GM18498 (cell line): ENCODE data around the gene TNS3.
"Not testable (repeated sequence)": the region's sequence is repeated elsewhere in the genome, so short reads cannot be mapped to it uniquely, and the experiment has no call there.

Experiments
- ATAC-seq: cut with Tn5 transposase; IDR thresholded peaks from one replicate; pipeline ENCODE4 v1.9.1; 2021; ENCODE audit warnings: mild to moderate bottlenecking, moderate library complexity; ENCODE audit not compliant: unreplicated experiment

TNS3 gene

DNA sequence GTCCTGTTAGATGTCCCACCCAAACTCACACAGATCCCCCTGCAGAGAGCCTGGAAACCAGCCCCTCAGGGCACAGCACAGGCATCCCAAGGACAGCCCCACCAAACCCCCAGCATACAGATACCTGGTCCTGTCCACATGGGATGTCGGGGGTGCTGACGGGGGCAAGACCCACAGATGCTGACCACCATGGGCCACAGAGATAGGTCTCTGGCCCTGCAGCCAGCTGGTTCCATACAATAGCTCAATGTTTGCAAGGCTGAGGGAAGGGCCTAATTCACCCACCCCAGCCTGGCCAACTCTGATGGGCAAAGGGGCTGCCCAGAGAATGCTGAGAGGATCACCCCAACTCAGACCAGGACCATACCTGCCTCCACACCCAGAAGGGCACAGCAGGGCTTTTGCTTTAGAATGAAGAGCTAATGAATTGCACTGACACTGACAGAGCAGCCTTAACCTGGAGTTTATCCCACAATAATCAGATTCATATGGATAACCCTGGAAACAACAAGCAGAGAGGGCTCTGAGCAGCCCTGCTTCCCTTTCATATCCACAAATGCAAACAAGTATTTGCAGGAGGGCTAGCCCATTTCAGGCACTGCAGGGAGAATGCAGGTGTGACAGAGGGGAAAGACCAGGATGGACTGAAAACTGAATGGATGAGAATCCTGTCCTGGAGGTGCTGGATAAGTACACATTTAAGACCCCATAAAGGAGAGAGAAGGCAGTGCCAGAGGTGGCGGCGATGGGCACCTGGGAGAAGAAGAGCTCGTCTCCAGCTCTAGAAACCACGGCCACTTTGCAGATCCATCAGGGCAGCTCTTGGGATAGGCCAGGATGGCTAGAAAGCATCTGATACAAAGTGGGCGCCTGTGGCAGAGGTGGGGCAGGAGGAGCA, 126.7 kb downstream of the TNS3 start:
- no peak for ATAC-seq

DNA sequence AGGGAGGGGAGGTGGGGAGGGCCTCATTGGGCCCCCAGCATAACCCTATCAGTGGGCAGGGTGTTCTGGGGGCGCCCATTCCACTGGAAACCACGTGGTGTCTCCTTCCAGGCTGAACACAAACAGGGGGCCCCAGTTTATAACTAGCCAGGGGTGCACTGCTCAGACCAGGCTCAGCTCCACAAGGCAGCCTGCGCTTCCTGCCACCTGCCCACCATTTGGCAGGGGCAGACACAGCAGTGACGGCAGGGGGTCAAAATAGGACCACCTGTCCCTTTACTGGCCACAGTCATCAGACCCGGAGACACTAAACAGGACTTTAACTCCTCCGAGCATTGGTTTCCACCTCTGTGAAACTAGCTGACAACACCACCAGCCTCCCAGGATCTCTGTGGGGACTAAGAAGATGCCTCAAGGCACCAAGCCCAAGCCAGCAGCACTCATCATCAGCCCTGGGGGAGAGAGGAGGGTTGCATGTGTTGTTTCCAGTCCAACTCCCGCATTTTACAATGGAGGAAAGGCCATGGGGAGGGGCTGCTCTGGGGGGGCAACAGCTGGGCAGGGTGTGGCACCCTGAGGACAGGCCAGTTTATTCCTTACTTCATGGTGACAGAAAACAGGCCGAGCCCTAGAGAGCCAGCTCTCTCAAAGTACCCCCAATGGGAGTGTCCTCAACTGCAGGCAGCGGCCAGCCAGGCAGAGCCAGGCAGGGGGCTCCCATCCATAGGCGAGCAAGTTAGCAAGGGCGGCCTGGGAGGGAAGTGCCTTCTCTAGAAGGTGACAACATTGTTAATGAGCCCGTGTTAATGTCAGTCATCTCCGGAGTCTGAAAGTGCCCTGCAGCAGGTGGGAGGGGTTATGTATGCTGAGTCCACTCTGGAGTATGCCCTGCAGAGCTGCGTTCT, 127.6 kb downstream of the TNS3 start:
- ATAC-seq: no peak

DNA sequence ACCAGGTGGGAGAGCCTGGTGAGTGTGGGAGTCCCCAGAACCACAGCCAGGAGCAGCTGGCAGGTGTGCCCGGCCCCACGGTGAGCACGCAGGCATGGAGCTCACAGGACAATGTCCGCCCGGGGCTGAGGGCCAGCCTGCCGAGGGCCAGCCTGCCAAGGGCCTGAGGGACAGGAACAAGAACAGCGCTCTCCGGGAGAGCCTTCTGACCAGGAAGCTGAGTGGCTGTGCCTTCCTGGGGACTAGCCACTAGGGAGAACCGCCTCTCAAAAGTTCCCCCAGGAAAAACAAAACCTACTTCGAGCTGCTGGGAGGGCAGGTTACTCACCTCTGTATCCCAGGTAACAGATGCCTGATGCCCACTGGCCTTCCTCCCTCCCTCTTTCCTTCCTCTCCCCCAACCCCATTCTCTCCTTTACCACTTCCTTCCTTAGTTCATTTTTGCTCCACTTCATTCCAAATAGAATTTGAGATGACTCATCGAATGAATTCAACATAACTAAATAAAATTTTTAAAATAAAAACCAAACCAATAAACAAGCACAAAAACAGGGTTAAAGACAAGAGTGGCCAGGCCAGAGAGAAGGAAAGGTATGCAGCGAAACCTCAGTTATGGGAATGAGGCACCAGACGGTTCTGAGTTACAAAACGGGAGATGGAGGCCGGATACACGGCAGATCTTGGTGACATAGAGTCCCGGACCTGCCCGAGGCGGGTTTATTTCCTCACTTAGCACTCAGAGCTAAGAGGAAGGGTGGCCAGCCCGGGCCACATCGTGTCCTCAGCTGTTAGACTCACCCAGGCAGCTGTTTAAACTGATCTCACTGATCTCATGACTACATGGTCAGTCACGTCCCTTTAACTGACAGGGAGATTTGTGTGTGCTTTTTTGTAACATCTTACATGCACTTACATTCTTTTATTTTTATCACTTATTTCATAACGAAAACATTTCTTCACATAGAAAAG, 128.5 kb downstream of the TNS3 start:
- ATAC-seq: no peak

DNA sequence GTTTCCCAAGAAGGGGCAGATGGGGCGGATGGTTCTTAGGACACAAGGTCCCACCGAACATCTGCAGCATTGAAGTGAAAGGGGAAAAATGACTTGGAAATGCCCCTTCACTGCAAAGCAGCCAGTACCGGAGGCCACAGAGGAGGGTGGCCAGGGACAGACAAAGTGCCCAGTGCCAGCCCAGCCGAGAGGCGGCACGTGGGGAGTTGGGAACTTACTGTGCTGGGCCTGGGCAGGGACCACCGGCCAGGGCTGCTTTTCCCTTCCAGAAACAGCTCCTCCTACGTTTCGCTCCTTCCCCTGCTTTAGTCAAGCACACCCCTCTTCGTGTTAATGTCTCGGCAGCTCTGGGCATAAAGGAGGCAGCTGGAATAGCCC, 129.2 kb downstream of the TNS3 start:
- no peak for ATAC-seq

DNA sequence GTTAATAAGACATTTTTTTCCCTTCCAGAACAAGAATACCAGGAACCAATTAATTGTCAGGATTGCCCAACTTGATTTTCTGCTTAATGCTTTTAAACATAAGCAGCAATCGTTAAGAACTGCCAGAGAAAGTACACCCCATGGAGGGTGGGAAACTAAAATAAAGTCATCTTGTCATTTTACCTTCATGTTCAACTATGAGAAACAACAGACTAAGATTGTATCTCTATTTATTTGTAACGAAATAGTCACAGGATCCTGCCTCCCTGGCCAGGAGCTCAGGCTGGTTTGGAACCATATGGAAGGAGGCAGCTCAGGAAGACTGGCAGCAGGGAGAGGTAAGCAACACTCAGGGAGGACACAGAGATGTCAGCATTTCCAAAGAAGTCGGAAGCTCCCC, 129.6 kb downstream of the TNS3 start:
- no peak for ATAC-seq

DNA sequence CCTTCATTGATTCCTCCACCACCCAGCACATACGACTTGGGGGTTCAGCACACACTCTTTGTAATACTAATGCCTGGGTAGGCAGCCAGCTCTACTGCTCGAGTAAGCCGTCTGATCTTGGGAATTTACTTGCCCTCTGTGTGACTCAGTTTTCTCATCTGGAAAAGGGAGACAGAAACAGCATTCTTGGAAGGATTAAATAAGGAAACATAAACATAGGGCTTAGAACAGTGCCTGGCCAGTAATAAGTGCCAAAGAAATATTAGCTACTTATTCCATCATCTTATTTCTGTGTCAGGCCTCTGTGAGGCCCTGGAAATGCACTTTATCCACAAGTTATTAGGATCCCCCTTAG, 130.1 kb downstream of the TNS3 start:
- ATAC-seq: no peak

DNA sequence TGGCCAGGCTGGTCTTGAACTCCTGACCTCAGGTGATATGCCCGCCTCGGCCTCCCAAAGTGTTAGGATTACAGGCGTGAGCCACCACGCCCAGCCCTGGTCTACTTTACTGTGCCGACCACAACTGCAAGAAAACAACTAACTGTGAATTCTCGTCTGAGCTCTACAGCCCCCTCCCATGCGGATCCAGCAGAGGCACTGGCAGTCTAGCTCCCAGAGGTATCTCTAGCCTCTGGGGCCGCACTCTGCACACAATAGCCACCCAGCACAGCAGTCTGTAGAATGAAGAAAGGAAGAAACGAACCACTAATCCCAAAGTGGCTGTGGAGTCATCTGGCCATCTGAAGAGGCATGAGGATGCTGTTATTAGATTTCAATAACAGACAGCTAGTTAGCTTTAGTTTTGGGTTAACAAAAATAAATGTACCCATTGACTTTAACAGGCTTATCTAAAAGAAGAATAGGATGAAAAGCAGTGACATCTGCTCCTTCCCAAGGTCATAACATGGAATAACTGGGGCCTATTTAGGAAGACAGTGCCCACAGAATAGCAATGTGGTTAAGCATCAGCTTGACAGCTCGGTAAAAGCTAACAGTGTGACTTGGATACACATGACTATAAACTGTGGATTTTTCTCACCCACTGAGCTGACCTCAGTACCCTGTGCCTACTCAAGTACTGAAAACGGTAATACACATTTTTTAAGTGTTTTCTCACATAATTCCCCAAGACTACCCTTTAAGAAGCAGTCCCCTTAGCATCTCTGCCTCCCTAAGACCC, 131.9 kb downstream of the TNS3 start:
- no peak for ATAC-seq

DNA sequence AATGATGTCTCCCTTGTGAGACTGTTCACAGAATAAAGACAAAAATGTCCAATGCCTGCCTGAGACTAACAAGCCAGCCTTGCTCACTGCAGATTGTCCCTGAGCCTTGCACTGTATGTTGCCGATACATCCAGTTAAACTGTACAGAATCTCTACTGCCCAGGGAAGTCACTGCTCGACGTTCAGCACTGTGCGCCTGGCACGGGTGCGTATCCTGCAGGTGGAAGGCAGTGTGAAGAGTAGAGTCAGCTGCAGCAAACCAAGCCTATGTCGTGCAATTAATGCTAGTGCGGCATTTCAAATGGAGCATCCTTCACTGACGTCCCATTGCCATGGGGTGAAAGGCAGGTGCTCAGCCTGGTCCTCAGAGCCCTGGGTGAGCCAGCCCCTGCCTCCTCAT, 132.9 kb downstream of the TNS3 start:
- no peak for ATAC-seq

DNA sequence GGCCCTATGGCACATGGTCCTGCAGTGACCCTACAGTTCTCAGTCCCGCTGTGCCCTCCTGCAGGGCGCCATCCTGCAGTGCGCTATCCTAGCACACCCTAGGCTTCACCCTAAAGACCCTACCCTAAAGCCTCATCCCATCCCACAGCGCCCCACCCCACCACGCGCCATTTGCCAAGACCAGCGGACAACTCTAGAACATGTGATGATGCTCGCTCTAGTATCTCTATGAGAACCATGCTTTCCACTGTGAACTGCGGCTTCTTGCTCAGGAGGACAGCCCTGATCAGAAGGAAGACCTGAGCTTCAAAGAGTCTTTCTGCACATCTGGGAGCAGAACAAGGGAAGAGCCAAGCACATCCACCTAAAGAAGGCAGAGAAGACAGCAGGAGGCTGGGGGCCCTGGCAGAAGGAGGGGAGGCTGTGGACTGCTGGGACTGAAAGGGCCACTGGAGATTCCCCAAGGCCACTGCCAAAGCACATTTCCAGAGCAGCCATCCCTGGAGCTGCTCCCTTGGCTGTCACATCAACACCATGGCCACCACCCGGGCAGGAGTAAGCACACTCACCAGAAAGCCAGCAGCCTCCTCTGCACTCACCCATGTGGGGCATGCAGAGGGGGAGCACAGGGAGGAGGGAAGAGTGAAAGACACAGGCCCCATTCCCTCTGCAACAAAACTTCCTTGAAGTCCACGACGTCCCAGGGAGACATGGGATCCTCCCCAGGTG, 134.1 kb downstream of the TNS3 start:
- no peak for ATAC-seq

DNA sequence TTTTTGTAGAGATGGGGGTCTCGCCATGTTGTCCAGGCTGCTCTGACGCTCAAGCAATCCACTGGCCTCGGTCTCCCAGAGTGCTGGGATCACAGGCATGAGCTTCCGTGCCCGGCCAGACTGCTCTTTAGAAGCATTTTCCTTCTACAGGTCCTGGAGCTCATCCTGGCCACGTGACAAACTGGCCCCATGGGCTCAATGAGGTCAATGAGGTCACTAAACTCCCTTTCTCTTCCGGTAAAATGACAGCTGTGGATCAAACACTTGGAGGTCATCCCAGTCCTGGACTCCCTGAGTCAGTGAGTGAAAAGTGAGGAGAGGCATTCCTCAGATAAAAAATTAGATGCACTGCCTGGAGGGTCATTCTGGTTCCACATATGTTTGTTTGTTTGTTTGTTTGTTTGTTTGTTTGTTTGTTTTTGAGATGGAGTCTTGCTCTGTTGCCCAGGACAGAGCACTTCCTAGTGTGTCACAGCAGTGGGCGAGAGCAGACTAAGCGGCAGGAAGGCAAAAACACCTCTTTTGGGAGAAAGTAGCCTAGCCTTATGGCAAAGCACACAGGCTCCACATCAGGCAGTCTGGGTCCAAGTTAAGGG, 134.9 kb downstream of the TNS3 start:
- no peak for ATAC-seq

DNA sequence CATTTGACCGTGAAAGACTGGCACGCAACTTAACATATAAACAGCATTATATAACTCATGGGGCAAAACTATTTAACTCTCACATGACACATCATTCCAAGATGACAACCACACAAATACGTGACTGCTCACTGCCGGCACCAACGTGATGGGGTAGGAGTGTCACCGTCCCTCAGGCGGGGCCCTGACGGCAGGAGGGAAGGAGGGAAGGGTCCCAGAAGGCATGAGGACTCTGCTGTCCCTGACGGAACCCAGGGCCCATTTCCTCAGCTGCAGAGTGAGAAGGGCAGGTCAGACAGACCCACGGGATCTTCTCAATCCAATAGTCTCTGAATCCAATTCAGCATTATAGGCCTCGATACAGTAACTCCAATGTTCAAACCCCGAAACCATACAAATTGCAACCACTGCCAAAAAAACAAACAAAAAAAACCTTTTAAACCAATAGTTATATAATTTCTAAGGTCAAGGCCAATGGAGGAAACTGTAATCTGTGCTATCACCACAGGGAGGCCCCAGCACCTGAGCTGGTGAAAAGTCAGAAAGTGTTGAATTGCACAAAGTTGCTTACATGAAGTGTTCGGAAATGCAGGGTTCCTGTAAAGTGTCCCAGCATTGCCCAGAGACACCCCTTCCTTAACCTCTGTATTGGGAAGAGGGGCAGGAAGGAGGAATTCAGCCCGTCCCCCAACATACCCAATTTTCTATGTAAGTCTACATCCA, 137.4 kb downstream of the TNS3 start:
- peak; percentile 58 for ATAC-seq

DNA sequence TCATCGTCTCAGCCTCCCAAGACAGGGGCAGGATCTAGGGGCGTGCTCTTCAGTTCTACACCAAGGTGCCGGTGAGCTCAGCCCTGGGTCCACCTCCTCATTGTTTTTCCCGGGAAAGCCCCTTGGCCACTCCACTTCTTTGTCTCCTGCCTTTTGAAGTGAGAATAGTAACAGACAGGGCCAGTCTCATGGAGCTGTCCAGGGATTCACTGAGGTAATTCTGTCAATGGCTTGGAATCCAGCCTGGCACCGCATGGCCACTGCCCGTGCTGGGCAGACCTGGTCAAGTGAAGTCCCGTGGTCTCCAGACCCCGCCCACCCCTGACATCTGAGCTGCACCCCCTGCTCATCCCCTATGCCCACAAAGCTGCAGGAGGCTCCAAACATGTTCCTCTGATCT, 138.9 kb downstream of the TNS3 start:
- no peak for ATAC-seq

DNA sequence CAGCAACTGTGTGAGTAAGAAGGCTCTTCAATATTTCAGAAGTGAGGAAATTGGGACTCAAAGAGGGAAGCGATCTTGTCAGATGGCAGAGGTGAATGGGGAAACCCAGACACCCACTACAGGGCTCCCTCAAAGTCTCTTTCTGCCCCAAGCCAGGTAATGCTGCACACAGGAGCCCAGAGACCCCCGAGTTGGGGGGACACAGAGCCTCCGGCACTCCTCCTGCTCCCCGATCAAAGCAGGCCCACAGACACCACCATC, 139.4 kb downstream of the TNS3 start:
- no peak for ATAC-seq

DNA sequence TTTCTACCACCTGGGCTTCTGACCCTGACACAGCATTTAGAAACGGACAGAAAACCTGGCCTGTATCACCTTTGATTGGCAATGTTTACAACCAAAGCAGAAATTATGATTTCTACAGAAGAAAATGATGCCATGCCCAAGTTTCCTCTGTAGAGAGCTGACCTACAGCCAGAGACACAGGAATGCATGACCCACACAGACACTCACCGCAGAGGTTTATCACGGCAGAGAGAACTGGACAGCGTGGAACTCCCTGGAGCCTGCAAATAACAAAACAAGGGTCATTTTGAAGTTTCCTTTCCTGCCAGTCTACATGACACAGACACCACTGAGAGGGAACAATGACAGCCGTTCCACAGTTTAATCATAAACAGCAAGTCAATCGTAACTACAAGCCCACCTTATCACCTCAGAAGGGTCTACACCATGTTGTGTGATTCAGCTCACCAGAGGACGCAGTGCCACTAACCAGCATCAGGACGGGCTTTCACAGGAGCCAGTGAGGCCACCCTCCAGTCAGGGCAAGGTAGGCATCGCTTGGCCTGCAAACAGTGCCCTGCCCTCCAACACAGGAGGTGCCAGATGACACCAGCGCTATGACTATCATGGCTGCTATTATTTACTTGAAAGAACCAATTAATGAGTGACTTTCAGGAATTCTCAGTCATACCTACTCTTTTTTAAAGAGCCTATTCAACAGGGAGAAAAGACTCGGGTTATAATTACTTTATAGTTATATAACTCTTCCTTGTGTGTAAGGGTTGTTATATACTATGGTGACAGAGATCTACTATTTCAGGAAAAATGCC, 139.9 kb downstream of the TNS3 start:
- ATAC-seq: no peak

DNA sequence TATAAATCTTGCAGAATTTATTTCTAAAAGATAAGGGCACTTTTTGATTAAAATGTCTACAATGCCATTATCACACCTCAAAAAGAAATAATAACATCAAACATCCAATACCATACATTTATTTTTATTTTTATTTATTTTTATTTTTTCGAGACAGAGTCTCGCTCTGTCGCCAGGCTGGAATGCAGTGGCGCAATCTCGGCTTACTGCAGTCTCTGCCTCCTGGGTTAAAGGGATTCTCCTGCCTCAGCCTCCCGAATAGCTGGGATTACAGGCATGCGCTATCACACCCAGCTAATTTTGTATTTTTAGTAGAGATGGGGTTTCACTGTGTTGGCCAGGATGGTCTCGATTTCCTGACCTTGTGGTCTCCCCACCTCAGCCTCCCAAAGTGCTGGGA, 140.9 kb downstream of the TNS3 start:
- not testable (repeated sequence) for ATAC-seq

DNA sequence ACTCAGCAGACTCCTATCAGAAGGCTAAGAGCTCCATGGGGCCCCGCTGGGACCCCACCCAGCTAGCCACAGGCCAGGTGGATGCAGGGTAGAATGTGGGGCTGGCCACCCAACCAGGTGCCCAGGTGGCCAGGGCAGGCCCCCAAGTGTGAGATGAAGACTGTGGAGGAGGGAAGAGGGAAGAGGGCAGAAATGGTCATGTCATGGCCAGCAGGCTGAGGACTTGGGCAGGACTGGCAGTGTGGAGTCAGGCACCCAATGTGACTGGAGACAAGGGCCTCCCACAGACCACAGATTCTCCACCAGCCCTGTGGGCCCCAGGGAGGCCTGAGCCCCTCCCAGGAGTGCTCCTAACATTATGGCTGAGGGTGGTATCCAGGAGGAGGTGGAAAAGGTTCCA, 141.6 kb downstream of the TNS3 start:
- no peak for ATAC-seq

DNA sequence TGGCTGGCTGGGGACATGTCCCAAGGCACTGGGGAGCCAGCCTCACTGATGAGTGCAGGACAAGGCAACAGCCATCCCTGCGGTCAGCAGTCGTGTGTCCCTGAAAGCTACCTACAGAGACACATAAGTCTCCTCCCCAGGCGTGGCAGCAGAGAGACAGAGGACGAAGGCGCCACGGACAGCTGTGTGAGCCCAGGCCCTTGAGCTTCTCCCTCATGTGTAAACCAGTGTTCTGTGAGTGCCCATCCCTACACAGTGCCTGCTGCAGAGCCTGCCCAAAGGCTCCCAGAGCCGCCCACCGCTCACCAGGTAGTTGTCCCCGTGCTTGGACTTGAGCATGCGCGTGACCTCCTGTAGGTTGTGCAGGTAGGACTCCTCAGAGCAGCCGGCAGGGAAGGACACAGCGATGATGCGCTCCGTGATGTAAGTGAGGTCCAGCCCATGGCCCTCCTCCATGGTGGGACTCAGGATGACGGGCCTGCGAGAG, 142.7 kb downstream of the TNS3 start:
- no peak for ATAC-seq
